GM12891 (cell line): ENCODE data around the gene NKX1-2. TPM values are rescaled to one million over a fixed set of nuclear protein-coding genes. Genes with fewer than 3 reads are reported as not detected.

Experiments used
- DNase-seq: peaks from one replicate; pipeline ENCODE4 v3.0.0; 2011; ENCODE audit warnings: low spot score; ENCODE audit not compliant: insufficient read length
- FAIRE-seq: peaks from 2 replicates; lab custom pipeline; 2011; peaks lifted over from hg19 to GRCh38; lab: Jason Lieb, UNC
- PAX5 ChIP-seq: IDR thresholded peaks from 2 replicates; pipeline ENCODE4 v1.6.1; 2011; ENCODE audit warnings: low read length, moderate library complexity, mild to moderate bottlenecking; ENCODE audit not compliant: insufficient read depth, severe bottlenecking
- POLR2A ChIP-seq: IDR thresholded peaks from 2 replicates; pipeline ENCODE4 v1.6.1; 2011; ENCODE audit warnings: low read depth, low read length, control low read depth
- POLR2AphosphoS5 ChIP-seq: IDR thresholded peaks from 2 replicates; pipeline ENCODE4 v1.6.1; 2011; ENCODE audit warnings: low read depth, low read length, control low read depth
- POU2F2 ChIP-seq: IDR thresholded peaks from 2 replicates; pipeline ENCODE4 v1.6.1; 2011; ENCODE audit warnings: low read depth, mild to moderate bottlenecking, control low read depth, low read length, moderate library complexity
- SPI1 ChIP-seq: IDR thresholded peaks from 2 replicates; pipeline ENCODE4 v1.6.1; 2011; ENCODE audit warnings: low read depth, low read length, control low read depth
- TAF1 ChIP-seq: IDR thresholded peaks from 2 replicates; pipeline ENCODE4 v1.6.1; 2011; ENCODE audit warnings: low read depth, low read length, control low read depth
- polyA plus RNA-seq: library from polyadenylated mRNA; unstranded; fragments of >200 nt; gene quantifications from one replicate; pipeline ENCODE4 v1.2.1, GENCODE V29; 2012; ENCODE audit warnings: low read depth, missing spikeins, inconsistent platforms; ENCODE audit not compliant: missing spikeins

NKX1-2 gene
- not detected for polyA plus RNA-seq

DNA sequence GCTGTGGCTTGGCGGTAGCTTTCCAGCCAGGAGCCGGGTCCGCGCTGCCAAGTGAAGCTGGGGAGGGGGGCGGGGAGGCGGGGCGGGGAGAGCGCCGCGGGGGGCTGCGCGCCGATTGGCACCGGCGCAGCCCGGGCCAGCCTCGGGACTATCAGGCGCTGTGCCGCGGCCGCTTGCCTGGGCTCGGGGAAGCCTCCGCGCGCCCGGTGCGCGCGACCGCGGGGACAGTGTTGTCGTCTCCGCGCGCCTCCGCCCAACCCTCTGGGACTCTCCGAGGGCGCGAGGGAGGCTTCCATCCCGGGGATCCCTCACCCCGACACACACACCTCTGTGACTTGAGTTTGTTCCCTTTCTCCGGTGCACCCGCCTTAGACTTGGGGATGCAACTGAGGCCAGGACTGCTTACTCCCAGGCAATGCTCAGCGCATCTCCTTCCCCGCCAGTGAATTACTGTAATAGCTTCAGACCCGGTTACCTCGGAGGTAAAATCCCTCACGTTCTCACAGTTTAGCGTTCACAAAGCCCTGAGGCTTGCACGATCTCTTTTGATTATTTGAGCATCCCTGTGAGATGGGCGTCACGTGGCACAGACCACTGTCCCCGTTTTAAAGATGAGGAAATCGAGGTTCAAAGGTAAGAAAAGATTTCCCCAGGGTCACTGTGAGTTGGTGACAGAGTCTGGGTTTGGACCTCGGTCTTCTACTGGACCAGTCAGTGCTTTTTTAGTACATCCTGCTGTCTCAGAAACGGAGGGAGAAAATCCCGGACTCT, at the start of gene NKX1-2:
Gene NKX1-2 (minus strand): TSS at position 24 of the 771 bp plus-strand sequence. CDS start 92 bp downstream, outside the sequence.
- TF ChIP-seq SPI1: no peak
- TF ChIP-seq POU2F2: no peak
- TF ChIP-seq TAF1: no peak
- TF ChIP-seq POLR2AphosphoS5: no peak
- TF ChIP-seq POLR2A: no peak
- no peak for TF ChIP-seq PAX5
- DNase-seq (no peak), FAIRE-seq (peak; percentile 33)

DNA sequence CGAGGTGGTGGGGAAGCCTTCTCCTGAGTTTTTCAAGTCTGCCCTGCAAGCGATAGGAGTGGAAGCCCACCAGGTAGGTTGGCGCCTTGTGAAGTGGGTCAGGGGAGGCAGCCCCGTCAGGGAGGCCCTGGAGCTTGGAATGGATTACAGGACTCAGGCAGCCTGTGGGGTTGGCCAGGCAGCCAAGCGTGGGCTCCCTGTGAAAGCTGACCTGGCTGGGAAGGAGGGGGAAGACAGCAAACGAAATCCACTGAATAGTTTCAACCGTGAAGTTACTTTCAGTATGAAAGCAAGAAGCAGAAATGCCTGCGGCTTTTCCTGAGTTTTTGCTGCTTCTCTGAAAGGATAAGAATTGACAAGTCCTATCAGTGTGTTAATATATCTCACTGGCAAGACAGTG, 48.2 kb upstream of the NKX1-2 start:
- DNase-seq: no peak
- no peak for FAIRE-seq
- TF ChIP-seq POLR2A (no peak), POU2F2 (no peak), TAF1 (no peak), SPI1 (no peak), PAX5 (no peak), POLR2AphosphoS5 (no peak)

DNA sequence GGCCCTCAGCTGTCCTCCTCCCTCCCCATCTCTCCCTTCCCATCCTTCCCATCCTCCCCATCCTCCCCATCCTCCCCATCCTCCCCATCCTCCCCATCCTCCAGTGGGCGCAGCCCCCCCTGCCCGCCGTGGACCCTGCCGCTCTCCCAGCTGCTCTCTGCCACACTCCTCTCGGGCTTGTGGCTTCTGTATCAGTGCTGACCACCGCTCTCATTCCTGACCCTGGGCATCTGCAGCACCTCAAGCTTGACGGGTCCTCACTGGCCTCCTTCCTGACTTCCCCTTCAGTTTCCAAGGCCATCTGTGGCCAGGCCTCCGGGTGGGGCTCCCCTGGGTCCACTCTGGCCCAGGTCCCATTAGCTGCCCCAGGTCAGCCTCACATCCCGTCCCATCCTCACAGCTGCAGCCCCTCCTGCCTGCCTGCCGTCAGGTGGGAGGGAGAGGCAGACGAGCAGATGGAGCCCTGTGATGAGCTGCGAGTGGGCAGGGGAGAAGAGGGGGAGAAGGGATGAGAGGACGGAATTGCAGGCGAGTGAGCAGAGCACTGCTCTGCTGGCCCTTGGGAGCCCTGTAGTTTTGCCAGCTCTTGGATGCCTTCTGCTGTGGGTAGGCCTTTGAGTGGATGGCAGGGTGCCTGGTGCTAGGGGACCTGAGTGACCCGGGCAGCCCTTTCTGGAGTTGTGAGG, 47.5 kb upstream of the NKX1-2 start:
- DNase-seq: no peak
- TF ChIP-seq POU2F2 (no peak), POLR2A (no peak), POLR2AphosphoS5 (no peak), SPI1 (no peak), TAF1 (no peak), PAX5 (no peak)
- no peak for FAIRE-seq

DNA sequence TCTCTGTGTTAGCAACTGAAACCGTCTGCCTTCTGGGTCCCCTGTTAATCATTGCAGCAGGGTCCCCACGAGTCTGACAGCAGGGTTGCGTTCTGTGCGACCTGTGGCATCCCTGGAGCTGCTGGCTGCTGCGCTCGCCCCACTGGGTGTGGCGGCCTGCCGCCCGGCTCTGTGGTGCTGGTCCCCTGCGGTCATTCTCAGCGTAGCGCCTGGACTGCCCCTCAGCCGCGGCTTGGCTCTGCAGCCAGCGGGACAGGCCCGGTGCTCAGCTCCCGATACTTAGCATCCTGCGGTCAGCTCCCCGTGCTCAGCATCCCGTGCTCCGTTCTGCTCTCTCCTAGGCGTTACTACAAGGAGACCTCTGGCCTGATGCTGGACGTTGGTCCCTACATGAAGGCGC, 46.8 kb upstream of the NKX1-2 start:
- DNase-seq: no peak
- TF ChIP-seq TAF1 (no peak), PAX5 (no peak), POLR2AphosphoS5 (no peak), SPI1 (no peak), POLR2A (no peak), POU2F2 (no peak)
- no peak for FAIRE-seq

DNA sequence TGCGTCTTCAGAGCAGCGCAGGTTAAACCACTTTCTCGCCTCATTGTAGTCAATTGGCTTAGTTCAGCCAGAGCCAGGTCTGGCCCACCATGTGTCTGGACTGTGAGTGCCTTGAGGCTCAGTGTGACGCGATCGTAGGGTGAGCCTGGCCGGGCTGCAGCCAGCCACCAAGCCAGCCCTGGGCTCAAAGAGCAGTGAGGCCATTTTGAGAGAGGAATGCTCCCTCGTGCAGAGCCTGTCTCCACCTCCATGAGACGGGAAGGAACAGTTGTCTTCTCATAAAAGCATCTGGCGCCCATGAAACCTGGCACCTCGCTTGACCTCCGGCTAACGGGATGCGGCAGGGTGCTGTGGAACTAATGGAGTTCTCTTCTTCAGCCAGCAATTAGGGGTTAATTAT, 46.3 kb upstream of the NKX1-2 start:
- no peak for TF ChIP-seq POU2F2
- TF ChIP-seq TAF1: no peak
- TF ChIP-seq POLR2AphosphoS5: no peak
- no peak for FAIRE-seq
- no peak for DNase-seq

DNA sequence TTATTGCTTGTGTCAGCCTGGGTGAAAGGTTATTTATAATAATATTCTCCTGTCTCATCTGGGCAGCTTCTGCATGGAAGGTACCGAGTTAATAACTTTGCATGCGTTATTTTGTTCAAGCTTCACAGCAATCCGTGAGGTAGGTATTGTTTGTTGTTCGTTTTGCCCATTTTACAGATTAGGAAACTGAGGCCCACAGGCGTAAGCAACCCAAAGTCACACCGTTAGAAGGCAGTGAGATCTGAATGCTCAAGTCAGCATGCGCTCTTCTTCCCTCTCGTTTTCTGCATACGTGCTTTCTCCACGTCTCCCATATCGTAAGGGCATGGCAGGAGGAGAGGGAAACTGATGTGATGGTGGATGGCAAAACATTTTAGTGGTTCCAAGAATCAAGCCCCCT, 45.9 kb upstream of the NKX1-2 start:
- TF ChIP-seq POU2F2: no peak
- TF ChIP-seq POLR2AphosphoS5: no peak
- FAIRE-seq: no peak
- DNase-seq: no peak

DNA sequence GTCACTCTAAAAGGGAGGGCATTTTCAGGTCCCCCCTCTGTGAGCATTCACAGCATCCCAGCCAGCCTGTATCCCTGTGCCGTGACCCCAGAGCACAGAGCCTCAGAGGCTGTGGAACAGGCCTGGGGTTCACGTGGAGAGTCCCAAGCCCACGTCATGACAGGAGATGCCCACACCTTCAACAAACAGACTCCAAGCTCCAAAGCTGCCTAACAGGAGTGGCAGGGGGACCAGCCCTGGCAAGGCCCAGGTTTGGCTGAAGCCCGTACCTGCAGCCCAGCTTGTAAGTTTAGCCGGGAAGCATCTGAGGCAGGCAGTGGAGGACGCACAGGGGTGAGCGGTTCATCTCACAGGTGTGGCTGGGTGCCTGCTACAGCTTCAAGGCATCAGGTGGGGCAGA, 45.3 kb upstream of the NKX1-2 start:
- FAIRE-seq: no peak
- DNase-seq: no peak
- TF ChIP-seq SPI1: no peak
- TF ChIP-seq POLR2A: no peak
- TF ChIP-seq POLR2AphosphoS5: no peak
- TF ChIP-seq PAX5: no peak
- no peak for TF ChIP-seq POU2F2
- no peak for TF ChIP-seq TAF1

DNA sequence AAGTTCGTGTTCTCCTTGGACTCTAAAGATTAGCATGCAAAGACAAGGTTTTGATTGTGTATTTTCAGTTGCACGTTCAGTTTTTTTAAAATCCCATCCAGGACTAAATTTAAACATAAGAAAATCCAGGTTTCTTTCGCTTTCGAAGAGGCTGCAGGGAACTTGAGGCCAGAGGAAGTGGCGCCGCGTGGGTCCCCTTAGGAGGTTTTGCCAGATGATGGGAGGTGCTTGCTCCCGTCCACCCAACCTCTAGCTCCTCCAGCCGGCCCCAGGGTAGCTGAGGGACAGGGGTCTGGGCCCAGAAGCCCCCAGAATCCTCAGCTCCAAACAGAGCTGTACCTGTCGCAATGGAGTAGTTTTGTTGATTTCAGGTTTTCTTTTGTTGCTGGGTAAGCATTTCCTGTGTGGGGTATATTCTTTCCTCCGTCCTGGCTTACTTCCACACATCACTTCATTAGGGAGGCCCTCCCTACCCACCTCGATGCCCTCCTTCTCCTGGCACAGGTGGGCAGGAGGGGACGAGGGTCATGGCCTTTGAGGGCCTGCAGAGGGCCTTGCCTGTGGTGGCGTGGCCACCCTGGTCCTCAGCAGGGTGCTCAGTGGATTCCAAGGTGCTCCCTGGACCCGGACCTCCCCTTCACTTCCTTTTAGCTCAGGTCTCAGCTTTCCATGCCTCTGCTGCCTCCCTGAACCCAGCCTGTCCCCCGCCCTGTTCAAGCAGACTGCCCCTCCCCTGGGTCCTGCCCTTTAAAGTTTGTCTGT, 44.4 kb upstream of the NKX1-2 start:
- FAIRE-seq: peak; percentile 28
- peak; percentile 49; the same call in 1 of the 2 replicates for TF ChIP-seq SPI1
- no peak for TF ChIP-seq TAF1
- no peak for TF ChIP-seq POLR2AphosphoS5
- TF ChIP-seq POLR2A: no peak
- no peak for TF ChIP-seq PAX5
- no peak for TF ChIP-seq POU2F2
- DNase-seq: peak; percentile 58

DNA sequence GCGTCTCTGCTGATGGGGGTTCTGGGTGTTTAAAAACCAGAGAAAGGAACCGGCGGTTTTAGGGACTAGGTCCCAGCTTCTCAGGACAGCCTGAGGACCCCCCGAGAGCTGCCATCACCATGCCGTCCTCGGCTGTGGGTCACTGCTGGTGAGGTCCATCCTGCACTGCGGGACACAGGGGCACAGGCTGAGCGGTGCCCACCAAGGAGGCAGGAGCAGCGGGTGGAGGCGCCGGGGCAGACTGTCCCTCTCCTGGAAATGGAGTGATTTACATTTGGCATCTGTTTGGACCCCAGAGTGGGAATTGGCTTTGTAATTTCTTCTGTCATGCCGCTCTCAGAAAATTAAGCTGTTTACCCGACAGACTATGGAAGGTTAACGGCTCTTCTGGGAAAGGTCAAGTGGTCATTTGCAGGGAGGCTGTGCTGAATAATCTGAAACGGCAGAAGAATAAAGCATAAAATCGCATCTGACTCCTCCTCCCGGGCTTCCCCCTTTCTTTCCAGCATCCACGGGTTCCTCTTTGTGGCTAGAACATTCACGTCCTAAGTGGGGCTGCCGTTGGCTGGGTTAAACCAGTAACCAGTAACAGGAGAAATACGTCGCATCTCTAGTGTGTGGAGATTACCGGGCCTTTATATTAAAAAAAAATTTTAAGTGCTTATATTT, 43.5 kb upstream of the NKX1-2 start:
- DNase-seq (no peak), FAIRE-seq (no peak)
- 0 out of 2 replicates have a peak, but pooled peaks have one; percentile 13 for TF ChIP-seq SPI1
- TF ChIP-seq TAF1: no peak
